Muscle of arm (tissue), 14 donors: Measurements from ENCODE around the gene CD160. TPM values are rescaled to one million over a fixed set of nuclear protein-coding genes. Genes with fewer than 3 reads are reported as not detected.
"Not testable (repeated sequence)": the region's sequence is repeated elsewhere in the genome, so short reads cannot be mapped to it uniquely, and the experiment has no call there.

ENCODE experiments used
- DNase-seq: peaks from one replicate; pipeline ENCODE4 v3.0.0-alpha.2; 2013
- long read RNA-seq, 11 donors: transcript quantifications; one replicate each; lab custom pipeline, GENCODE V29; 2026
- polyA plus RNA-seq, 12 donors: library from polyadenylated mRNA; unstranded; fragments of 120-200 nt; gene quantifications; one replicate each; pipeline ENCODE4 v1.2.1, GENCODE V29; 2013; ENCODE audit not compliant: insufficient read length in 12 of 12

The CD160 gene, protein sequence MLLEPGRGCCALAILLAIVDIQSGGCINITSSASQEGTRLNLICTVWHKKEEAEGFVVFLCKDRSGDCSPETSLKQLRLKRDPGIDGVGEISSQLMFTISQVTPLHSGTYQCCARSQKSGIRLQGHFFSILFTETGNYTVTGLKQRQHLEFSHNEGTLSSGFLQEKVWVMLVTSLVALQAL
- 1 to 10 TPM in 5 of 12 donors, under 1 TPM in 6, not detected in 1; 0.29 to 3.0 (median 0.80) TPM for polyA plus RNA-seq
- long read RNA-seq, donor 1: 0 reads
- long read RNA-seq, donor 2: 0 reads
- long read RNA-seq, donor 3: 0 reads
- long read RNA-seq, donor 4: 0 reads
- long read RNA-seq, donor 5, partial matches to known transcripts: 33 of 55 reads
- long read RNA-seq, donor 5, other reads (novel, unspliced or antisense): 21 of 55 reads
- long read RNA-seq, donor 6: 0 reads
- long read RNA-seq, donor 7: 0 reads
- long read RNA-seq, donor 8: 0 reads
- long read RNA-seq, donor 9: 0 reads
- long read RNA-seq, donor 10, partial matches to known transcripts: 0 of 17 reads
- long read RNA-seq, donor 10, other reads (novel, unspliced or antisense): 17 of 17 reads
- long read RNA-seq, donor 11: 0 reads

DNA sequence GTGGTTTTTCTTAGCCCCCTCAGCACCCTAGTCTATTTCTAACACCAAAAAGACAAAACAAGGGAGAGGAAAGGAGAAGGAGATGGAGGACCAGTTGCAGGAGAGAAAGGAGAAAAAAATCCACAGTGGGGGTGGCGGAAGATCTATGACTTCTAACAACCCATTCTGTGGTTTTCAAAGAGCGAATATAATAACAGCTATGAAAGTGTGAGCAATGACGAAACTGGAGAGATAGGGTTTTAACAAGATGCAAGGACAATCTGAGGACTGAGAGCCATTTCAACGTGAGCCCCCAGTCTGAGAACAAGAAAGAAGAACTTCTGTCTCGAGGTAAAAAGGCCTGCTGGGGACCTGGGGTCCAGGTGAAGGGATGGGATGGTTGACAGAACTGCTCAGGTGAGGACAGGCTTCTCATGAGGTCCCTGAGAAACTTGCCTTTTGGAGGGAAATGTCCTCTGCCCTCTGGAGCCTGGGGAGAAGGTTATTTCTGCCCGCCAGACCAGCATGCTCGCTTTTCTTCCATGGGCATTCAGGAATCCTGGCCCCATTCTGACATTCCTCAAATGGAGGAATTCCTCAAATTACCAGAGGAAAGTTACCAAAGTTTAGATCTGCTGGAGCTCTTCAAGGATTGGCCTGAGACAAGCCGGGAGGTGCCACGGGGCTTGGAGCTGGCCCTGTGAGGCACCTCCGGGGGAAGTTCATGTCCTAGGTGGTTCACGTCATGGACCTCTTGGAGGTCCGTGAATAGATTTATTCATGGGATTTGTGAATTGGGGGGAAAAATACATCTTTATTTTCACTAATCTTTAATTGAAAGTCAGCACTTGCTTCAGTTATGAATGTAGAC is at the start of gene CD160:
TSS of gene CD160 (plus strand) at position 270 of the 850 bp plus-strand sequence. CDS start 8,829 bp downstream, outside the sequence.
- DNase-seq: no peak

DNA sequence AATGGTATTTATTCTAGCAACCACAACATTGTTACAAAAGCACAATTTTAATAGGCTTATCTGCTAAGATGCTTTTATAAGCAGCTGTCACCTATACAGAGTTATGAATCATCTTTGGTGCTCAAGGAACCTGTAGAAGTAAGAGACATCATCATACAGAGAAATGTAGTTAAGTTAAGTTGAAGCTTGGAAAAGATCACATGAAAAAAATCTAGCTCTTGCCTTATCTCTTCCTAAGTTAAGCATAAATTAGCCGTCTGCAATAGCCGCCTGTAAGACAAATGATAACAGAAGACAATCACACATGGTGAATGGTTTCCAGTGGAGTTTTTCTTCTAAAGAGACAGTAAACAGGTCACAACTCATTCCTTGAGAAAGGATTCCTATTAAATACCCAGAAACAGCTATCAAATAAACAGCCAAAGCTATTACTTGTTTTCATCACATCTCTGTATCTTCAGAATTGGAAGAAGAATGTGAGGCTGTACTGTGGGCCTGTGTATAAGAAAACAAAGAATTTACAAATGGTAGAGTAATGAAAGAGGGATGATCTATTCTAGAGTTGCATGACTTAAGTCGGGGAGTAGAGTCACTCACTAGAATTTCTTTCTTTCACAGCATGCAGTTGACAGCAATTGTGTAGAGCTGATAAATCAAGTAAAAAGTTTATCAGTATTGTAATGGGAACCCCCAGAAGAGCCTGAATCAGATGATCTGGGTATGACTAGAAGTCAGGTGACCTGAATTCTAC is 48.1 kb upstream of the CD160 start:
- DNase-seq: not testable (repeated sequence)

DNA sequence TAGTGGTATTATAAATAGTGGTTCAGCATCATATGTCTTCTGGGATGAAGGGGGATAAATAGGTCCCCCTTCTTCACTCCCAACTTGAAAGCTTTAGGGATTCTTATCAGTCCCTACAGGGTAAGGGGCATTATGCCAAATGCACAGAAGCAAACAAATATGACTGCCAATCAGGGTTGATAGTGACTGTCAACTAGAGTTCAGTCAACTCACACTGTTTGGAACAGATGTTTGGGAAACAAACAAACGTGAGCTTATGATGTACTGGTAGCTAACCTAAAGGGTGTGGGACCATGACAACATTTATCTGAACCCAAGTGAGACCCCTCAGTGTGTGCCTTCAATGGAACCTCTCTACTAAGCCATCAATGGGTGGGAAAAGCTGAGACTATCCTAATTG is 46.1 kb upstream of the CD160 start:
- DNase-seq: not testable (repeated sequence)

DNA sequence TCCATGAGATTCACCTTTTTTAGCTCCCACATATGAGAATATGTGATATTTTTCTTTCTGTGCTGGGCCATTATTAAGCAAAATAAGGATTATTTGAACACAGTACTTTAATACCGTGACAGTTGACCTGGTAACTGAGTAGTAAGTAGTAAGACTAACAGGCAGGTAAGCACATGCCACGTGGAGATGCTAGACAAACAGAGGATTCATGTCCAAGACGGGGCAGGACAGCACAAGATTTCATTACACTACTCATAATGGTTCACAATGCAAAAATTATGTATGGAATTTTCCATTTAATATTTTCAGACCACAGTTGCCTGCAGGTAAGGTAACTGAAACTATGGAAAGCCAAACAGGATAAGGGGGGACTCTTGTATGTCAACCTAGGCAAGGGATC is 34.4 kb upstream of the CD160 start:
- not testable (repeated sequence) for DNase-seq

DNA sequence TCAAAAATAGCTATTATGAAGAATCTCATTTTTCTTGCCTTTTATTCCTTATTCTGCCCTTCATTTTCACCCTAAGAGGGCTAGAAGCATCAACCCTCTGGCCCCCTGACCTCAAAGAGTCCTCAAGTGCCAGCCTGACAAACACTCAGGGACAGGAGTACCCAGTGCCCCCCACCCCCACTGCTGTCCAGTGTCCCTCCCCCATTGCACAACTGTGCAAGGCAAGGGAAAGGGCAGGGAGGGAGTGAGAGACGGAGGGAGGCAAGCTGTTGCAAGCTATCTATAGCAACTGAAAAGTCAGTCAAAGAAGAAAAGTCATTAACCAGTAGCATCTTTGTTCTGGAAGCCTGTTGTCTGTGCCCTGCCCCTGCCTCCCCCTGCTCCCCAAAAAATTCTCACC is 33.2 kb upstream of the CD160 start:
- not testable (repeated sequence) for DNase-seq

DNA sequence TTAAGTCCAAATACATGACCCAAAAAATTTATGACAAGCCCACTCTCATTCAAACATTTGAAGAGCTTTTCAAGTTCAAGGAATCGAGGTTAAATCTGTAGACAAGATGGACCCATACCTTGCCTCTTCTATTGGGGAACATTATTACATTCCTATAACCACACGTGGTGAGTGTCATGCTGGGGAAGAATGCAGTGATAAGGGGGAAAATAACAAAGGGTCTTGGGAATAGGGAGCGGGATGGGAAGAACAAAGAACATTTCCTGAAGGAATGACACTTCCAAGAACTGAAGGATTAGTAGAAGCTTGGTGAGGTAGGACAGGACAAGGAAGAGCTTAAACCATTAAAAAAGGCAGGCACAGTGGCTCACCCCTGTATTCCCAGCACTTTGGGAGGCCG is 31.0 kb upstream of the CD160 start:
- no peak for DNase-seq

DNA sequence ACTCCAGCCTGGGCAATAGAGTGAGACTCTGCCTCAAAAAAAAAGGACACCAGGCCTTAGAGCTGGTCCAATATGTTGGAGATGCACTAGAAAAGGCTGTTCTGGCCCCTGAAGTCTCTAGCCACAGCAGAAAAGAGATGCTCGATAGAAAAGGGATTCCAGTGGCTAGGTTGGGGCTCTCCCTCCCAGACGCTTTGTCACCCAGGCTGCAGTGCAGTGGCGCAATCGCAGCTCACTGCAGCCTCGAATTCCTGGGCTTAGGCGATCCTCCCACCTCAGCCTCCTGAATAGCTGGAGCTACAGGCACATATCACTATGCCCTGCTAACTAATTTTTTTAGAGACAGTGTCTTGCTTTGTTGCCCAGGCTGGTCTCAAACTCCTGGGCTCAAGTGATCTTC is 30.4 kb upstream of the CD160 start:
- no peak for DNase-seq

DNA sequence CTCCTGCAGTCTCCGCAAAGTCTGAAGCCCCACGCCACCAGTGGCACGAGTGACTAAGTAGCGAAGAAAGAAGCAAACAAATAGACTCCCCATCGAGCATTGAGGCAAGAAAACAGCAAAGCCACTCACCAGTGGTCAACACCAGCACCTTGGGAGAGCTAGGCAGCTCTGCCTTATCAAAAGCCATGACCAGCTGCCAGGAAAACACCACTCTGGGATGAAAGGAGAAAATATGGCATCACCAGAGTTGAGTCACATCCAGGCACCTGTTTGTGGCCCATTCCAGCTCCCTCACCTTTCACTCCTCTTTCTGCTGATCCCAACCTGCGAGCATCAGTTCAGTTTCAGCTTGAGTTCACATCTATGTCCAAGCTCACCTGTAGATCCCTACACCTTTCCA is 29.4 kb upstream of the CD160 start:
- no peak for DNase-seq

DNA sequence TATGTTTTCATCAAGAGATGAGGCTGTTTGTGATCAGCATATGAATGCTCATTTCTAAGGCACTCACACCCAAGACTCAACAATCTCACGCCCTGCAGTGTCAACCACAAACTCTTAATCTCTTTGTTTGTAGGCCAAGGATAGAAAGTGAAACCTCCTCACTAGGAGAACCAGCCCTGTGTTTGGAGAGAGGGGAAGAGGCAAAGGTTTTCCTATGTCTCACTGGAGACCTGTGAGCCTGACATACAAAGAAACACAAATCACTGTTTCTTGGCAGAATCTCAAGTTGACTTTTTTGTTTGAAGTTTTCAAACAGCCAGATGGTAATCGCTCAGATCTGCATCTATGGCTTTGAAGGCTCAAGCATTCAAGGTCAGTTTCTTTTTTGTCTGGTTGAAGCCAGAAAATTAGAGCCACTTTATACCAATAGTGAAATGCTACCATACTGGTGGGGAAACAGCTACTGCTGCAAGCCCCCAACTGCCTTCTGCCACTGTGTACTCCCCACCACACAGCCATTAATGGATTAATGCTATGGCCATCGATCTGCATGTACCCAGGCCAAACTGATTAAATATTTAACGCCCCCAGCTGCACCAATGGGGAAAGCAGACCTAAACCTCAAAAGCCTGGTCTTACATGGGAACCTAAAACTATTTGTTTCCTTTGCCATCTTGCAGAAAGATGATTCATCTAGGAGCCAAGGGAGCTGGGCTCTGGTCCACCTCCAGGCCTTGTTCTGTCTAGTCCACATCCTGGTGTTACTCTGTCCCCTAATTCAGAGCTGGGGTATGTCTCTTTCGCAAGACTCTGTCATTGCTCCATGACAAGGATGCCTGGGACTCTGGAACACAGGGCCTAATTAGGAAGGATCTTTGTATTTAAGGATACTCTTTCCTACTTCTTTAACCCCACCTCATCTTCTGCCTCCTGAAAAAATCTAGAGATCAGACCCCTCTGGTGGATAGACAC is 28.4 kb upstream of the CD160 start:
- DNase-seq: no peak

DNA sequence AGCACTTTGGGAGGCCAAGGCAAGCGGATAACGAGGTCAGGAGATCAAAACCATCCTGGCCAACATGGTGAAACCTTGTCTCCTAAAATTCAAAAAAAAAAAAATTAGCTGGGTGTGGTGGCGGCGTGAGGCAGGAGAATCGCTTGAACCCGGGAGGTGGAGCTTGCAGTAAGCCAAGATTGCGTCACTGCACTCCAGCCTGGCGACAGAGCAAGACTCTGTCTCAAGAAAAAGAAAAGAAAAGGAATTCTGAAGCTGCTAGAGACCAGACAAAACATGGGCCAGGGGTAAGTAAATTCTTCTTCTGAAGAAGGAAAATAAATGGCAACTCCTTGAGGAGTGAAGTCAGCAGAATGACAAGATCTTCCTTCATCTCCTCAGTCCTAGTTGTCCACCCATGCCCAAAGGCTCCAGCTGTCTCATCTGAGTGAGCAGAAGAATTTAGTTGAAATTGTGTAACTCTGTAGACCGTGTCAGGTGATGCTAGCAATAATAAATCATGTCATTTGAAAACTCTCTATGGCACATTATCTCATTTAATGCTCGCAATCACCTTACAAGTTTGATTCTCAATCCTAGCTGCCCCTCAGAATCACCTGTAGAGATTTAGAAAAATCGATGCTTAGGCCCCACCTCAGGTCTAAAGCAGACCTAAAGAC is 26.4 kb upstream of the CD160 start:
- DNase-seq: no peak

DNA sequence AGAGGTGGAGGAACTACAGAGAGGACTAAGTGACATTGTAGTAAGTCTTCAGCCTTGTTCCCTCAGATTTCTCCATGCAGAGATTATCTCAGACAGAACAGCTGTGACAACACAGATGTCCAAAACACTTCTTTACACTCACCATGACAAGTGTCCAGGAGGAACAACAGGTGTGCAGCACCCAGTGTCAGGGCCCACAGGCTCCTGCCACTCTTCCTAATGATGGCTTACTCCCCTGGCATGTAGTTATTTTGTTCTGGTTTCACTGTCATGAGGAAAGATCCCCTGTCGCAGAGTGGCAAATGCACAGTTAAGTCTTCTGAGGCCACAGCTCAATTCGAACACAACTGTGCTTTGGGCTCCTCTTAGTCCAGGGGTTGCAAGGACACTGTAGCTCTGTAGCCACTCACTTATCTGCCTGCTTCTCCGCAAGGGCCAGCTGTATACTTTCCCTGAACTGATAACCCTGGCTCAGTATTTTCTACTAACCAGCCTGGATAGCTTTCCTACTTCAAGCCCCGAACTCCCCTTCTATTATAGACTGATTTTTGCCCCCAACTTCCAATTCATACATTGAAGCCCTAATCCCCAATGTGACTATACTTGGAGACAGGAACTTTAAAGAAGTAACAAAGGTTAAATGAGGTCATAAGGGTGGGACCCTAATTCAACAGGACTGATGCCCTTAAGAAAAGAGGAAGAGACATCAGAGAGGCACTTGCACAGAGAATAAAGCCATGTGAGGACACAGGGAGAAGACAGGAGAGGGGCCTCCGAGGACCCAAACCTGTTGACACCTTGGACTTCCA is 23.3 kb upstream of the CD160 start:
- no peak for DNase-seq

DNA sequence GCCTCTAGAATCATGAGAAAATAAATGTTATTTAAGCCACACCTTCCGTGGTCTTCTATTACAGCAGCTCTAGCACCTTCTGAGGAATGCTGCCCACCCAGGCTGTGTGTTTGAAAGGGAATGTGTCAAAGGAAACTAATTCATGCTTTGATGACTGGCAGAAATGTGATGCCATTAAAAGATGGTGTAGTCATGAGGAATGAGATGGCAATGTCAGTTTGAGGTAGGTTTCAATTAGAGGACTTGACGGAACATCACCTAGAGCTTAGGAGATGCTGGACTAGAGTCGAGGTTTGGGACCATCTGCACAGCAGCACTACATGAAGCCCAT is 22.7 kb upstream of the CD160 start:
- DNase-seq: no peak

DNA sequence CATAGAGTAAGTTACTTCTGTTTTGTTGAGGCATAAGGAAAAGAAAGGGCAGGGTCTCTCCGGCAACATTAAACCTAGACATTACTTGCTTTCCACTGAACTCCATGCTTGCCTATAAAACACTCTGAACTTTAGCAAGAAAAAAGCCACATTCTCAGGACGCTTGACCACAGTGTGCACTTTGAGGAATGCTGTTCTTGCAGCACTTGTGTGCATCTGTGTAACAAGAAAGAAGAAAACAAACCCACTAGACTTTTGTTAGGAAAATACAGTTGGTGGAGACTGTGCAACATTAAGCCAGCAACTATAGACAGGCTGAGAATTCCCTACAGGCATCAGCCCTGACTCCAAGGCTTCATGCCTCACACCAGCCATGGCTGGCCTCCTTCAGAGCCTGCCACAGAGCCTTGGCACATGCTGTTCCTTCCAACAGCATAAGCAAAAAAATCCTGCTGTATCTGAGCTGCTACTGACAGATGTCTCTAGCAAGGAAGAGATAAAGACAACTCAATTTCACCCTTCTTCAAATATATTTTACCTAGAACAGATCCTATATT is 17.9 kb upstream of the CD160 start:
- no peak for DNase-seq

DNA sequence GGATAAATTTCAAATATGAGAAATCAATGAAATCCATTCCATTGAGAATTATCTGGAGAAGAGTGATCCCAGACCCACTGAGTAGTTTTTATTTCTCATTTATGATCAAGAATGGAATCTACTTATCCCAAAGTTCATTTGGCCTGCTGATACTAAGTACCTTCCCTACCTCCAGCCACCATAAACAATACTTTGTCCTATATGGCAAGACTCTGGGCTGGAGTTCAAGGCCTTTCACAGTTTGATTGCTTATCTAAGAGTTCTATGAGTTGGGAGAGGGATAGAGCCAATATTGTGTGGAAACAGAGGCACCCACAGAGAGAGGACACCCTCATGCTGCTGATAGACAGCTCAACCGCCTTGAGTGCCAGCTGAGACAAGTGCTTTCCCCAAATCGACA is 17.2 kb upstream of the CD160 start:
- DNase-seq: no peak

DNA sequence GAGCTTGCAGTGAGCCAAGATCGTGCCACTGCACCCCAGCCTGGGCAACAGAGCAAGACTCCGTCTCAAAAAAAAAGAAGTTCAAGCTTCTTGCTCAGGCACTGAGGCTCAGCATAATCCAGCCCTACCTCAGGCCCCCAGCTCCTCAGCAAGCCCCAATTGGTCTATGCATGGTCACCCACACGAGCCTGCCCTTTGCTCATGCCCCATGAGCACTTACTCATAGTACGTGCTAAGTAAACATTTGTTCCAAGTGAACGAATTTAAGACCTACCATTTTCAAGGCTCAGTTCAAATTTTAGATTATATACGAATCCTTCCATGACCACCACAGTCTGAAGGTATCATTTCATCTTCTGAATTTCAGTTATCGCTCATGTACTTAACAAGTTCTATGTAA is 16.5 kb upstream of the CD160 start:
- no peak for DNase-seq

DNA sequence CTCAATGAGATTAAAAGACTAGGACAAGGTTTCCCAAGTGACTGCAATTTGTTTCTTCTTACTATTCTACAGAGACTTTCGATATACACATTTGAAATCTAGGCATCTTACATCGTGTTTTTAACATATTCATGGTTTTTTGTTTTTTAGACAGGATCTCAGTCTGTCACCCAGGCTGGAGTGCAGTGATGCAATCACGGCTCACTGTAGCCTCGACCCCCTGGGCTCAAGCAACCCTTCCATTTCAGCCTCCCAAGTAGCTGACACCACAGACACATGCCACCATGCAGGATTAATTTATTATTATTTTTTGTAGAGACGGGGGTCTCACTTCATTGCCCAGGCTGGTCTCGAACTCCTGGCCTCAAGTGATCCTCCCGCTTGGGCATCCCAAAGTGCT is 13.7 kb upstream of the CD160 start:
- DNase-seq: no peak

DNA sequence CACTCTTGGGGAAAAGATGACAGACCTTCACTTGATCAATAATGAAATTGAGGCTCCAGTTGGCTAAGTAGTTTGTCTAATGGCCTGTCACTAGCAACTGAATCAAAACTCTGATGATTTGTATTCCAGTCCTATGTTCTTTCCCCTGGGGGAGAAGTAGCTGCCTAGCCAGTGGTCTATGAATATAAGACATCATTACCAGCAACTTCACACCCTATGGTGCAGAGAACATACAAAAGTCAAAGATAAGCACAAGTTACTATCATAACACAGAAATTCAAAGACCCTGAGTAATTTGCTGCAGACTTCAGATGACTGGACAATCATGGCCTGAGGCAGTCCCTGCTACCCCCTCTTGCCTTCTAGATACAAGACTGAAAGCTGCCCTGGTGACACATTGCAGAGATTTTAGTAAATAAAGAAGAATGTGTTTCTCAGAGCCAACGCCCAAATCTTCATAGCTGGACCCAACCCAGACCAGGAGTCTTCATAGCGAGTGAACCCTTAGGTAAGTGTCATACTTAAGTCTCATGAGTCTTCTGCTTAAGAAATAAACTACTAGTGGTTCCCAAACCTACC is 13.1 kb upstream of the CD160 start:
- DNase-seq: no peak

DNA sequence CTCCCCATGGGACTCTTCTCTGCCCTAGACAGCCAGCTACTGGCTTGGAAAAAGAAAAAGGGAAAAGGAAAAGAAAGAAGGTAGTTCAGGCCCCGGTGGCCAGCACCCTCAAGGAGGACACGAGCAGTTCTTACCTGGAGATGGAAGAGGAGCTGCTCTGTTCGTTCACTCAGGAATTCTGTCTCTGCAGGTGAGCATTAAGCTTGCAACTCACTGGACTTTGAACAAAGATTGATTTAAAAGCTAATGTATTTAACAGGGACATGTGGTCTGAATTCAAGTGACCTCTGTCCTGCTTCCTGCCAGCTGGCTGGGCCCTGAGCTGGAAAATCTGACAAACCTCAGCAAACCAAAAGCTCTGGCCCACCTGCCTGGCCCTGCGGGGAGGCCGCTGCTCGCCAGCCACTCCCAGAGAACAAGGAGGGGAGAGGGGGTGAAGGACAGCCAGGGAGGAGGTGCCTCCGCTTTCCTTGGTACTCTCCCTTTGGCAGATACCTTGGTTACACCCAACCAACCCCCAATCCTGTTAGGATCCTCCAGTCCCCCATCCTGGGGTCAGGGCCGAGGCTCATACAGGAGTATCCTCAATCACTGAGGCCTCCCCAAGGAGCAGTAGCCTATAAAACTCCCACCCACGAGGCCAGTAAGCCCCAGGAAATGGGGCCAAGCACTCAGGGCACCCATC is 12.0 kb upstream of the CD160 start, which contains the start of gene PDZK1:
TSS of gene PDZK1 (minus strand) at position 186 of the 685 bp plus-strand sequence. CDS start 19,347 bp downstream, outside the sequence.
- DNase-seq: no peak
